Left ventricle myocardium inferior (tissue), 1 donor: ENCODE data around the gene CEP95. TPM values are rescaled to one million over a fixed set of nuclear protein-coding genes. Genes with fewer than 3 reads are reported as not detected.
"Not testable (repeated sequence)": the region's sequence is repeated elsewhere in the genome, so short reads cannot be mapped to it uniquely, and the experiment has no call there.

Experiments
- DNase-seq: peaks from one replicate; pipeline ENCODE4 v3.0.0-alpha.2; 2020
- H3K27ac ChIP-seq: fragments of 200-600 bp; replicated peaks from 2 replicates; pipeline ENCODE4 v1.8.0; 2021
- H3K27me3 ChIP-seq: fragments of 200-600 bp; 2 replicates; pipeline ENCODE4 v1.8.0; 2021; ENCODE audit warnings: low read depth
- H3K36me3 ChIP-seq: fragments of 200-600 bp; 2 replicates; pipeline ENCODE4 v1.8.0; 2021
- H3K4me1 ChIP-seq: fragments of 200-600 bp; 2 replicates; pipeline ENCODE4 v1.8.0; 2021
- H3K4me3 ChIP-seq: fragments of 200-600 bp; 2 replicates; pipeline ENCODE4 v1.8.0; 2021; ENCODE audit warnings: mild to moderate bottlenecking, moderate library complexity
- H3K9me3 ChIP-seq: fragments of 200-600 bp; replicated peaks from 2 replicates; pipeline ENCODE4 v1.8.0; 2021
- CTCF ChIP-seq: fragments of 200-600 bp; IDR thresholded peaks from 2 replicates; pipeline ENCODE4 v1.8.0; 2021; ENCODE audit warnings: antibody characterized with exemption, mild to moderate bottlenecking, borderline replicate concordance
- intact Hi-C: fragments of 100-400 bp; cut with micrococcal nuclease; formaldehyde crosslinking; loops from one replicate; pipeline ENCODE4 v1.11.0; 2022
- total RNA-seq: library from RNA; stranded (reverse); fragmentation: NEBNext Ultra II Directional; extraction: Animal tissue kit (Norgen Biotek cat#: 25700); gene quantifications from one replicate; pipeline ENCODE4 v1.2.1, GENCODE V29; 2021
- donor health status: DM: no; HTN: yes; CAD: no; lungs with severe emphysema.

CEP95 gene
- total RNA-seq, 1 donor from 2014 or later, result 10.1 TPM

- peaks cover 27% of the 10 kb centered on the region for H3K4me1 ChIP-seq
- peak; percentile 61 for TF ChIP-seq CTCF
- intact Hi-C loops, result no loop called here
- H3K36me3 ChIP-seq, result peaks cover 52% of the 10 kb centered on the region
- DNase-seq, result no peak
- H3K27me3 ChIP-seq, result no peaks in the 10 kb centered on the region
- no peaks in the 10 kb centered on the region for H3K9me3 ChIP-seq
- H3K27ac ChIP-seq, result no peak overlapping the region
- no peak overlapping the region for H3K4me3 ChIP-seq
These were observed 15.5 kb upstream of the CEP95 start for GRCh38 chr17:64491034-64491860.

- Histone ChIP-seq H3K4me3 (no peak overlapping the region), H3K27me3 (no peaks in the 10 kb centered on the region), H3K36me3 (peaks cover 52% of the 10 kb centered on the region), H3K27ac (no peak overlapping the region), H3K9me3 (no peaks in the 10 kb centered on the region), H3K4me1 (peaks cover 34% of the 10 kb centered on the region)
- TF ChIP-seq CTCF, result no peak
- DNase-seq, result no peak
- intact Hi-C loops, result no loop called here
These were observed 14.8 kb upstream of the CEP95 start for GRCh38 chr17:64491994-64492393.

- Histone ChIP-seq H3K4me3 (no peak overlapping the region), H3K27me3 (no peaks in the 10 kb centered on the region), H3K36me3 (peaks cover 52% of the 10 kb centered on the region), H3K4me1 (peaks cover 40% of the 10 kb centered on the region), H3K27ac (no peak overlapping the region), H3K9me3 (no peaks in the 10 kb centered on the region)
- DNase-seq, result no peak
- TF ChIP-seq CTCF, result peak; percentile 54
- intact Hi-C loops, result no loop called here
These were observed 14.2 kb upstream of the CEP95 start for GRCh38 chr17:64492481-64493109.

- Histone ChIP-seq H3K27ac (no peak overlapping the region), H3K9me3 (no peaks in the 10 kb centered on the region), H3K4me3 (no peak overlapping the region), H3K36me3 (peaks cover 58% of the 10 kb centered on the region), H3K27me3 (no peaks in the 10 kb centered on the region), H3K4me1 (peaks cover 56% of the 10 kb centered on the region)
- TF ChIP-seq CTCF, result no peak
- DNase-seq, result no peak
- intact Hi-C loops, result no loop called here
These were observed 12.7 kb upstream of the CEP95 start for GRCh38 chr17:64494121-64494520.

GRCh38 chr17:64495300-64495699 lies 11.5 kb upstream of the CEP95 start:
- intact Hi-C loops, H3K27ac ChIP-seq, H3K27me3 ChIP-seq, DNase-seq, H3K9me3 ChIP-seq: not testable (repeated sequence)
- peak overlapping the region; percentile 86 for H3K4me3 ChIP-seq
- H3K36me3 ChIP-seq, result peaks cover 58% of the 10 kb centered on the region
- peaks cover 67% of the 10 kb centered on the region for H3K4me1 ChIP-seq

GRCh38 chr17:64496348-64496785 lies 10.4 kb upstream of the CEP95 start:
- Histone ChIP-seq H3K27me3 (no peaks in the 10 kb centered on the region), H3K9me3 (no peaks in the 10 kb centered on the region), H3K27ac (peak overlapping the region; percentile 89), H3K36me3 (peaks cover 61% of the 10 kb centered on the region), H3K4me1 (peaks cover 78% of the 10 kb centered on the region), H3K4me3 (peak overlapping the region; percentile 86)
- intact Hi-C loops, result no loop called here
- DNase-seq, result no peak
- no peak for TF ChIP-seq CTCF
